Bone marrow (tissue), 2 donors: Measurements from ENCODE around the gene MYH11.
"Not testable (repeated sequence)": the region's sequence is repeated elsewhere in the genome, so short reads cannot be mapped to it uniquely, and the experiment has no call there.

Experiments used
- DNase-seq, 2 donors: peaks; one replicate each; lab custom pipeline; 2025; lab: John Stamatoyannopoulos, UW

MYH11 gene

DNA sequence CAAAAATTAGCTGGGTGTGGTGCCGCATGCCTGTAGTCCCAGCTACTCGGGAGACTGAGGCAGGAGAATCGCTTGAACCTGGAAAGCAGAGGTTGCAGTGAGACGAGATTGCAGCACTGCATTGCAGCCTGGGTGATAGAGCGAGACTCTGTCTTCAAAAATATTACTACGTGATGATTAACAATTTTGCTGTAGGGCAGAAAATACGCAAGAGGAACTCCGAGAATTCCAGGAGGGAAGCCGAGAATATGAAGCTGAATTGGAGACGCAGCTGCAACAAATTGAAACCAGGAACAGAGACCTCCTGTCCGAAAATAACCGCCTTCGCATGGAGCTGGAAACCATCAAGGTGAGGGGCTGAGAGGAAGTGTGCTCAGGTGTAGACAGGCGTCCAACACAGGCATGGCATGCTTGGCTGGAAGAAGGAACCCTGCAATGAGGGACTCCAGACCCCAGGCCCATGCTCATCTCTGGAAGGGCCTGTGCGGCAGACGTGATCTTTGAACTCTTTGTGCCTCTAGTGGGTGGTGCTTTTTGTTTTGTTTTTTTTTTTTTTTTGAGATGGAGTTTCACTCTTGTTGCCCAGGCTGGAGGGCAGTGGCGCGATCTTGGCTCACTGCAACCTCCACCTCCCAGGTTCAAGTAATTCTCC lies 189.6 kb downstream of the MYH11 start:
- no peak for DNase-seq

GRCh38 chr16:15665107-15665506 lies 191.7 kb downstream of the MYH11 start:
- DNase-seq = no peak

DNA sequence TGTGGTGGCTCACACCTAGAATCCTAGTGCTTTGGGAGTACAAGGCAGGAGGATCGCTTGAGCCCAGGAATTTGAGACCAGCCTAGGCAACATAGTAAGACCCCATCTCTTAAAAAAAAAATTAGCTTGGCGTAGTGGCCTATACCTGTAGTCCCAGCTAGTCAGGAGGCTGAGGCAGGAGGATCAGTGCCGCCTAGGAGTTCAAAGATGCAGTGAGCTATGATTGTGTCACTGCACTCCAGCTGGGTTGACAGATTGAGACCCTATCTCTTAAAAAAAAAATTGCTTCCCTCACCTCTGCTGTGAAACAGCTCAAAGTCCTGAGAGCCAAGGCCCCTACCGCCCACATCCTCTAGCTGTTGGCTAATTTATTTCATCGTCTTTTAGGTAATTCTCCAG lies 196.6 kb downstream of the MYH11 start:
- no peak for DNase-seq

DNA sequence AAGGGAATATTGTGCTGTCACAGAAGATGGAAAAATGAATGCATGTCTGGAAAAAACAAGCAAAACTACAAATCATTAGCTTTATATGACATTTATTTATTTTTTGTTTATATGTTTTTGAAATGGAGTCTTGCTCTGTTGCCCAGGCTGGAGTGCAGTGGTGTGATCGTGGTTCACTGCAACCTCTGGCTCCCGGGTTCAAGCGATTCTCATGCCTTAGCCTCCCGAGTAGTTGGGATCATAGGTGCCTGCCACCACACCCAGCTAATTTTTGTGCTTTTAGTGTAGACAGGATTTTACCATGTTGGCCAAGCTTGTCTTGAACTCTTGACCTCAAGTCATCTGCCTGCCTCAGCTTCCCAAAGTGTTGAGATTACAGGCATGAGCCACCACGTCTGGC lies 198.3 kb downstream of the MYH11 start:
- no peak for DNase-seq

DNA sequence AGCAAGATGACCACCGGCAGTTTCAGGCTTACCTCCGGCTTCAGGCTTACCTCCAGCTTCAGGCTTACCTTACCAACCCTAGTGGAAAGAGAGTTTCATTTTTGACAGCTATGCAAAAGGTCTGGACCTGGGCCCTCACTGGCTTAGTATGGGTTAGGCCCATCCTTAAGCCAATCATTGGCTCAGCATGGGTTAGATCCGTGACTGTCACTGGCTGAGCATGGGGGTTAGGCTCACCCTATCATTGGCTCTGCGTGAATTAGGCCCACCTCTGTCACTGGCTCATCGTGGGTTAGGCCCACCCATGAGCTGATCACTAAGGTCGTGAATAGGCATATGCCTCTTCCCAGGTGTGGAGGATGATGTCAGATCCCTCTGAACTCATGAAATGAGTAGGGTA lies 198.7 kb downstream of the MYH11 start:
- no peak for DNase-seq

GRCh38 chr16:15655561-15655960 lies 201.3 kb downstream of the MYH11 start:
- not testable (repeated sequence) for DNase-seq

- DNase-seq = no peak
These were observed 202.2 kb downstream of the MYH11 start for GRCh38 chr16:15654591-15654990.

- no peak for DNase-seq
These were observed 203.6 kb downstream of the MYH11 start for GRCh38 chr16:15653227-15653626.
